Esophagus squamous epithelium (tissue), 5 donors: ENCODE results near the gene LRP1B. TPM values are rescaled to one million over a fixed set of nuclear protein-coding genes. Genes with fewer than 3 reads are reported as not detected.

ENCODE experiments used
- DNase-seq: peaks from one replicate; lab custom pipeline; 2025; lab: John Stamatoyannopoulos, UW
- H3K27ac ChIP-seq, 4 donors: fragments of 200-600 bp; sonication (generic); one replicate each; pipeline ENCODE4 v1.5.1; 2016 to 2019; ENCODE audit warnings: mild to moderate bottlenecking in 1 of 4
- H3K27me3 ChIP-seq, 4 donors: fragments of 200-600 bp; sonication (generic); 1 replicate in 3 of 4; 2 replicates in 1 of 4; pipeline versions ENCODE4 v1.5.1 to v1.6.0; 2017 to 2021; ENCODE audit warnings: antibody characterized with exemption in 1 of 4
- H3K36me3 ChIP-seq, 3 donors: fragments of 200-600 bp; sonication (generic); one replicate each; pipeline ENCODE4 v1.5.1; 2016 to 2019
- H3K4me1 ChIP-seq, 3 donors: fragments of 200-600 bp; sonication (generic); one replicate each; pipeline ENCODE4 v1.5.1; 2017 to 2019
- H3K4me3 ChIP-seq, 4 donors: fragments of 200-600 bp; sonication (generic); 1 replicate in 3 of 4; 2 replicates in 1 of 4; pipeline ENCODE4 v1.5.1; 2016 to 2019; ENCODE audit warnings: mild to moderate bottlenecking in 2 of 4, moderate library complexity in 1 of 4
- H3K9me3 ChIP-seq, 3 donors: fragments of 200-600 bp; sonication (generic); one replicate each; pipeline ENCODE4 v1.5.1; 2016 to 2019
- POLR2A ChIP-seq, 4 donors: fragments of 450-650 bp; IDR thresholded peaks; one replicate each; pipeline ENCODE4 v1.6.1; 2017; ENCODE audit warnings: antibody characterized with exemption in 4 of 4, mild to moderate bottlenecking in 4 of 4, moderate library complexity in 3 of 4
- WGBS, 2 donors: methylation state at CpG; one replicate each; pipeline ENCODE4 v1.1.5; 2018; 5-methylcytosine and 5-hydroxymethylcytosine counted together
- intact Hi-C: fragments of 100-400 bp; cut with DNase I; formaldehyde crosslinking; loops from one replicate; pipeline ENCODE4 v1.15.0; 2022
- total RNA-seq, 4 donors: library from RNA; depleted of rRNA; stranded (reverse); fragments of >200 nt; gene quantifications; one replicate each; pipeline ENCODE4 v1.1.0, GENCODE V29; 2016
- TF ChIP-seq, protein P1 (sequence below), 6 experiments: fragments of 450-650 bp in 4 of 6; fragments of 200-600 bp in 2 of 6; sonication (generic) in 2 of 6; IDR thresholded peaks; one replicate each; pipeline ENCODE4 v1.5.1; 2016 to 2019; ENCODE audit warnings: antibody characterized with exemption in 6 of 6, mild to moderate bottlenecking in 4 of 6, moderate library complexity in 4 of 6
- donor health status: DM: yes; HTN: yes; CAD: no.

The LRP1B gene
- total RNA-seq, 4 donors from 2014 or later: 0.04 to 1.1 (median 0.23) TPM

GRCh38 chr2:140589696-140590095, 1541.1 kb downstream of the LRP1B start:
- H3K4me1 ChIP-seq: no peaks in the 10 kb centered on the region
- no peaks in the 10 kb centered on the region for H3K27me3 ChIP-seq
- TF ChIP-seq POLR2A (IDR thresholded peaks at IDR 0.05): no peak
- TF ChIP-seq, protein P1, sequence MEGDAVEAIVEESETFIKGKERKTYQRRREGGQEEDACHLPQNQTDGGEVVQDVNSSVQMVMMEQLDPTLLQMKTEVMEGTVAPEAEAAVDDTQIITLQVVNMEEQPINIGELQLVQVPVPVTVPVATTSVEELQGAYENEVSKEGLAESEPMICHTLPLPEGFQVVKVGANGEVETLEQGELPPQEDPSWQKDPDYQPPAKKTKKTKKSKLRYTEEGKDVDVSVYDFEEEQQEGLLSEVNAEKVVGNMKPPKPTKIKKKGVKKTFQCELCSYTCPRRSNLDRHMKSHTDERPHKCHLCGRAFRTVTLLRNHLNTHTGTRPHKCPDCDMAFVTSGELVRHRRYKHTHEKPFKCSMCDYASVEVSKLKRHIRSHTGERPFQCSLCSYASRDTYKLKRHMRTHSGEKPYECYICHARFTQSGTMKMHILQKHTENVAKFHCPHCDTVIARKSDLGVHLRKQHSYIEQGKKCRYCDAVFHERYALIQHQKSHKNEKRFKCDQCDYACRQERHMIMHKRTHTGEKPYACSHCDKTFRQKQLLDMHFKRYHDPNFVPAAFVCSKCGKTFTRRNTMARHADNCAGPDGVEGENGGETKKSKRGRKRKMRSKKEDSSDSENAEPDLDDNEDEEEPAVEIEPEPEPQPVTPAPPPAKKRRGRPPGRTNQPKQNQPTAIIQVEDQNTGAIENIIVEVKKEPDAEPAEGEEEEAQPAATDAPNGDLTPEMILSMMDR (IDR thresholded peaks at IDR 0.05): no peak
- H3K9me3 ChIP-seq: no peaks in the 10 kb centered on the region
- H3K36me3 ChIP-seq: no peaks in the 10 kb centered on the region
- H3K4me3 ChIP-seq: no peak overlapping the region
- DNase-seq: no peak
- intact Hi-C loops: no loop called here
- no peak overlapping the region for H3K27ac ChIP-seq

- DNase-seq: no peak
- no peak overlapping the region for H3K4me3 ChIP-seq
- H3K27ac ChIP-seq: no peak overlapping the region
- H3K9me3 ChIP-seq: no peaks in the 10 kb centered on the region
- H3K36me3 ChIP-seq: no peaks in the 10 kb centered on the region
- intact Hi-C loops: no loop called here
- no peaks in the 10 kb centered on the region for H3K27me3 ChIP-seq
- WGBS, 2 donors: 53 to 67% methylated on average over 1 of the region's 1 CpG
- no peak for TF ChIP-seq POLR2A (IDR thresholded peaks at IDR 0.05)
- TF ChIP-seq, protein P1 (IDR thresholded peaks at IDR 0.05): no peak
- H3K4me1 ChIP-seq: no peaks in the 10 kb centered on the region
Measured at GRCh38 chr2:140589273-140589672, 1541.5 kb downstream of the LRP1B start.

DNA sequence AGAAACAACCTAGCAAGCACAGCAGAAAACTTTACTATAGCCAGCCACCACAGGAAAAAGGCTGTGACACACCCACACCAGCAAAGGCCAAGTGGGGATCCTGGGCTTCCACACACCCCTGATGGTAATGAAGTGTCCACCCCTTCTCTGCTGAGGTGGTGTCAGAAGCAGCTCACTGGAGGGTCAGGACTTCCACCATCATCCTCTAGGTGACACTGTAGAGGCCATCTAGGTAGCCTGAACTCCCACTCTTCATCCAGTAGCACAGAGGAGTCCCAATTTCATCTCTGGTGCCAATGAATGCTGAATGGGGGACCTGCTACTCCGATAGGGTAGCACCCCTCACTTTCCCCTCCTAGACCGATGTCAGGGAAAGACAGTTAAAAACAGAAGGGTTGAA, 1544.4 kb downstream of the LRP1B start:
- no peak for DNase-seq
- no peak overlapping the region for H3K27ac ChIP-seq
- no peaks in the 10 kb centered on the region for H3K27me3 ChIP-seq
- WGBS, 2 donors: 77 to 78% methylated on average over 2 of the region's 2 CpGs
- intact Hi-C loops: no loop called here
- TF ChIP-seq, protein P1 (IDR thresholded peaks at IDR 0.05): no peak
- TF ChIP-seq POLR2A (IDR thresholded peaks at IDR 0.05): no peak
- no peak overlapping the region for H3K4me3 ChIP-seq
- H3K9me3 ChIP-seq: no peaks in the 10 kb centered on the region
- no peaks in the 10 kb centered on the region for H3K36me3 ChIP-seq
- no peaks in the 10 kb centered on the region for H3K4me1 ChIP-seq

GRCh38 chr2:140585016-140585415, 1545.8 kb downstream of the LRP1B start:
- Histone ChIP-seq H3K4me3 (no peak overlapping the region), H3K27me3 (no peaks in the 10 kb centered on the region), H3K27ac (no peak overlapping the region), H3K9me3 (no peaks in the 10 kb centered on the region), H3K36me3 (no peaks in the 10 kb centered on the region), H3K4me1 (no peaks in the 10 kb centered on the region)
- TF ChIP-seq, protein P1 (IDR thresholded peaks at IDR 0.05): no peak
- TF ChIP-seq POLR2A (IDR thresholded peaks at IDR 0.05): no peak
- 14 to 22% methylated on average over 2 of the region's 2 CpGs for WGBS, 2 donors
- no peak for DNase-seq
- intact Hi-C loops: no loop called here

DNA sequence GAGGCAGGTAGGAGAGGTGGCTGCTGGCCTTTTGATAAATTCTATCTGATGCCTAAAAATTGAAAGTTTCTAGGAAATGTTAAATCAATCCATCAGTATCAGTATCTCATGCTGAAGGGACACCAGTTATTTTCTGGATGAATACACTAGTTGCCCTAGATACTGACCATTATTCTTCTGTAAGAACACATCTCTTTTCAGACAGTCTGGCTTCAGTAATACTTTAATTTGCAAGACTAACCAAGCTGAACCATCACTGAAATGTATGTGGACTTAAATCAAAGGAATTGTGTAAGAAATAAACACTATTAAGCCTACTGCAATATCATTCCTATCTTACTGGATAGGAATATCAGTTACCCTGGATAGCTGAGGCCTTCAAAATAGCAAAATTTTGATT, 1546.3 kb downstream of the LRP1B start:
- DNase-seq: no peak
- Histone ChIP-seq H3K36me3 (no peaks in the 10 kb centered on the region), H3K27me3 (no peaks in the 10 kb centered on the region), H3K27ac (no peak overlapping the region), H3K4me1 (no peaks in the 10 kb centered on the region), H3K4me3 (no peak overlapping the region), H3K9me3 (no peaks in the 10 kb centered on the region)
- no peak for TF ChIP-seq POLR2A (IDR thresholded peaks at IDR 0.05)
- TF ChIP-seq, protein P1 (IDR thresholded peaks at IDR 0.05): no peak
- intact Hi-C loops: no loop called here
